Effector CD4-positive, alpha-beta T cell (primary cell): ENCODE measurements around the gene ASNS.
A peak's percentile ranks its signal among the peaks of the same experiment; 100 is the strongest.
"Not testable (repeated sequence)": the region's sequence is repeated elsewhere in the genome, so short reads cannot be mapped to it uniquely, and the experiment has no call there.

ENCODE experiments used
- DNase-seq: peaks from one replicate; pipeline ENCODE4 v3.0.0-alpha.2; 2020
- total RNA-seq: gene quantifications from one replicate; lab custom pipeline; 2026; lab: John Stamatoyannopoulos, UW

The ASNS gene
- 1.9 reads per million, percentile 2 among the genes with 10 or more reads in this experiment for total RNA-seq

- DNase-seq = peak; percentile 63
Observed at GRCh38 chr7:97872025-97872669, at the start of gene ASNS. ASNS (minus strand) TSS chr7:97872408; CDS start chr7:97869156, 3,252 bp downstream.

- DNase-seq = not testable (repeated sequence)
Observed at GRCh38 chr7:97921254-97921653, 49.0 kb upstream of the ASNS start.

GRCh38 chr7:97915267-97915666, 43.1 kb upstream of the ASNS start:
- not testable (repeated sequence) for DNase-seq

GRCh38 chr7:97912294-97912693, 40.1 kb upstream of the ASNS start:
- DNase-seq = not testable (repeated sequence)

- not testable (repeated sequence) for DNase-seq
Observed at GRCh38 chr7:97896893-97897292, 24.7 kb upstream of the ASNS start.

- not testable (repeated sequence) for DNase-seq
Observed at GRCh38 chr7:97891721-97892120, 19.5 kb upstream of the ASNS start.

- not testable (repeated sequence) for DNase-seq
Observed at GRCh38 chr7:97879527-97879926, 7.3 kb upstream of the ASNS start.

- not testable (repeated sequence) for DNase-seq
Observed at GRCh38 chr7:97874894-97875293, 2.7 kb upstream of the ASNS start.

- DNase-seq = no peak
Observed at GRCh38 chr7:97873606-97874005, 1.4 kb upstream of the ASNS start.

GRCh38 chr7:97871659-97872024, 566 bp downstream of the ASNS start:
- DNase-seq = peak; percentile 8

GRCh38 chr7:97868788-97869187, 3.4 kb downstream of the ASNS start:
- DNase-seq = no peak

GRCh38 chr7:97868314-97868713, 3.9 kb downstream of the ASNS start:
- DNase-seq = no peak

GRCh38 chr7:97865104-97865503, 7.1 kb downstream of the ASNS start:
- DNase-seq = no peak

GRCh38 chr7:97859606-97860204, 12.5 kb downstream of the ASNS start:
- no peak for DNase-seq

- no peak for DNase-seq
Observed at GRCh38 chr7:97858221-97858620, 14.0 kb downstream of the ASNS start.

- DNase-seq = no peak
Observed at GRCh38 chr7:97857544-97857943, 14.7 kb downstream of the ASNS start.

GRCh38 chr7:97851683-97852082, 20.5 kb downstream of the ASNS start:
- DNase-seq = no peak

- DNase-seq = not testable (repeated sequence)
Observed at GRCh38 chr7:97850262-97851031, 21.8 kb downstream of the ASNS start.

- DNase-seq = no peak
Observed at GRCh38 chr7:97847791-97848190, 24.4 kb downstream of the ASNS start.

- no peak for DNase-seq
Observed at GRCh38 chr7:97846945-97847344, 25.3 kb downstream of the ASNS start.

- DNase-seq = no peak
Observed at GRCh38 chr7:97845622-97846203, 26.5 kb downstream of the ASNS start.

- no peak for DNase-seq
Observed at GRCh38 chr7:97844036-97844435, 28.2 kb downstream of the ASNS start.

- no peak for DNase-seq
Observed at GRCh38 chr7:97842772-97843345, 29.3 kb downstream of the ASNS start.
